OCI-LY1 (cell line): ENCODE measurements around the gene ULK4.

Source experiments
- H2AFZ ChIP-seq: fragments of 200-600 bp; sonication (generic), shearing (Covaris generic); 2 replicates; pipeline ENCODE4 v1.6.0; 2014; ENCODE audit warnings: antibody characterized with exemption, mild to moderate bottlenecking, low read length
- H3F3A ChIP-seq: fragments of 200-600 bp; sonication (generic), shearing (Covaris generic); 2 replicates; pipeline ENCODE4 v1.6.0; 2014; ENCODE audit warnings: mild to moderate bottlenecking, antibody characterized with exemption, low read length, moderate library complexity; ENCODE audit not compliant: insufficient read depth
- H3K27ac ChIP-seq: fragments of 200-600 bp; sonication (generic); 2 replicates; pipeline ENCODE4 v1.5.1; 2014; ENCODE audit warnings: low read length, mixed run types, mild to moderate bottlenecking, low read depth; ENCODE audit not compliant: poor library complexity, severe bottlenecking
- H3K27me3 ChIP-seq: fragments of 200-600 bp; sonication (generic); 2 replicates; pipeline ENCODE4 v1.6.0; 2014; ENCODE audit warnings: antibody characterized with exemption, mild to moderate bottlenecking, low read length, moderate library complexity; ENCODE audit not compliant: insufficient read depth
- H3K36me3 ChIP-seq: fragments of 200-600 bp; sonication (generic); 2 replicates; pipeline ENCODE4 v1.6.1; 2014; ENCODE audit warnings: mild to moderate bottlenecking, antibody characterized with exemption, low read length, moderate library complexity, mixed read lengths; ENCODE audit not compliant: insufficient read depth
- H3K4me1 ChIP-seq: fragments of 200-600 bp; sonication (generic); 2 replicates; pipeline ENCODE4 v1.5.1; 2014; ENCODE audit warnings: mild to moderate bottlenecking, low read length, moderate library complexity; ENCODE audit not compliant: insufficient read depth, severe bottlenecking
- H3K4me2 ChIP-seq: fragments of 200-600 bp; sonication (generic), shearing (Covaris generic); 2 replicates; pipeline ENCODE4 v1.6.1; 2014; ENCODE audit warnings: low read length
- H3K4me3 ChIP-seq: fragments of 200-600 bp; sonication (generic); 2 replicates; pipeline ENCODE4 v1.5.1; 2014; ENCODE audit warnings: low read length, low read depth, mild to moderate bottlenecking, mixed read lengths; ENCODE audit not compliant: poor library complexity, severe bottlenecking
- H3K79me2 ChIP-seq: fragments of 200-600 bp; shearing (Covaris generic); 2 replicates; pipeline ENCODE4 v1.6.1; 2016; ENCODE audit warnings: mixed run types, low read length, mixed read lengths; ENCODE audit not compliant: insufficient read depth
- H3K9ac ChIP-seq: fragments of 200-600 bp; sonication (generic), shearing (Covaris generic); 2 replicates; pipeline ENCODE4 v1.6.1; 2014; ENCODE audit warnings: mild to moderate bottlenecking, low read length, mixed read lengths
- H3K9me2 ChIP-seq: fragments of 200-600 bp; sonication (generic), shearing (Covaris generic); 2 replicates; pipeline ENCODE4 v1.6.1; 2014; ENCODE audit warnings: low read depth, mild to moderate bottlenecking, low read length, mixed read lengths
- H3K9me3 ChIP-seq: fragments of 200-600 bp; shearing (Covaris generic); 2 replicates; pipeline ENCODE4 v1.6.1; 2014; ENCODE audit warnings: low read length, mixed read lengths
- H4K20me1 ChIP-seq: fragments of 200-600 bp; sonication (generic), shearing (Covaris generic); 2 replicates; pipeline ENCODE4 v1.6.0; 2016; ENCODE audit warnings: mild to moderate bottlenecking, low read length; ENCODE audit not compliant: insufficient read depth
- EZH2 ChIP-seq: fragments of 200-600 bp; sonication (generic), shearing (Covaris generic); IDR thresholded peaks from 2 replicates; pipeline ENCODE4 v1.8.0; 2017; ENCODE audit warnings: borderline replicate concordance, mixed run types, mild to moderate bottlenecking, antibody characterized with exemption, low read length, moderate library complexity, mixed read lengths
- TF ChIP-seq, protein P1 (sequence below): fragments of 200-600 bp; sonication (generic), shearing (Covaris generic); IDR thresholded peaks from 2 replicates; pipeline ENCODE4 v1.5.1; 2017; ENCODE audit warnings: mild to moderate bottlenecking, antibody characterized with exemption, low read length, moderate library complexity, mixed read lengths

ULK4 gene

GRCh38 chr3:41991437-41991836 is 29.5 kb upstream of the ULK4 start:
- Histone ChIP-seq H3K4me2 (no peak overlapping the region), H3K27ac (no peak overlapping the region), H3K36me3 (no peaks in the 10 kb centered on the region), H3K27me3 (no peaks in the 10 kb centered on the region), H3K4me3 (no peak overlapping the region), H3K4me1 (no peaks in the 10 kb centered on the region), H3K9me2 (no peaks in the 10 kb centered on the region), H3K9ac (no peak overlapping the region), H2AFZ (no peak overlapping the region), H3K9me3 (no peaks in the 10 kb centered on the region), H3K79me2 (no peaks in the 10 kb centered on the region), H4K20me1 (no peaks in the 10 kb centered on the region), H3F3A (no peaks in the 10 kb centered on the region)
- TF ChIP-seq EZH2: no peak
- TF ChIP-seq, protein P1, sequence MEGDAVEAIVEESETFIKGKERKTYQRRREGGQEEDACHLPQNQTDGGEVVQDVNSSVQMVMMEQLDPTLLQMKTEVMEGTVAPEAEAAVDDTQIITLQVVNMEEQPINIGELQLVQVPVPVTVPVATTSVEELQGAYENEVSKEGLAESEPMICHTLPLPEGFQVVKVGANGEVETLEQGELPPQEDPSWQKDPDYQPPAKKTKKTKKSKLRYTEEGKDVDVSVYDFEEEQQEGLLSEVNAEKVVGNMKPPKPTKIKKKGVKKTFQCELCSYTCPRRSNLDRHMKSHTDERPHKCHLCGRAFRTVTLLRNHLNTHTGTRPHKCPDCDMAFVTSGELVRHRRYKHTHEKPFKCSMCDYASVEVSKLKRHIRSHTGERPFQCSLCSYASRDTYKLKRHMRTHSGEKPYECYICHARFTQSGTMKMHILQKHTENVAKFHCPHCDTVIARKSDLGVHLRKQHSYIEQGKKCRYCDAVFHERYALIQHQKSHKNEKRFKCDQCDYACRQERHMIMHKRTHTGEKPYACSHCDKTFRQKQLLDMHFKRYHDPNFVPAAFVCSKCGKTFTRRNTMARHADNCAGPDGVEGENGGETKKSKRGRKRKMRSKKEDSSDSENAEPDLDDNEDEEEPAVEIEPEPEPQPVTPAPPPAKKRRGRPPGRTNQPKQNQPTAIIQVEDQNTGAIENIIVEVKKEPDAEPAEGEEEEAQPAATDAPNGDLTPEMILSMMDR: no peak

GRCh38 chr3:41989518-41989917 is 27.6 kb upstream of the ULK4 start:
- H3K27ac ChIP-seq: no peak overlapping the region
- H3K9ac ChIP-seq: no peak overlapping the region
- H3K79me2 ChIP-seq: no peaks in the 10 kb centered on the region
- no peak overlapping the region for H2AFZ ChIP-seq
- H3K9me3 ChIP-seq: no peaks in the 10 kb centered on the region
- no peaks in the 10 kb centered on the region for H3K9me2 ChIP-seq
- TF ChIP-seq, protein P1: no peak
- no peak for TF ChIP-seq EZH2
- H4K20me1 ChIP-seq: no peaks in the 10 kb centered on the region
- H3K36me3 ChIP-seq: no peaks in the 10 kb centered on the region
- no peak overlapping the region for H3K4me3 ChIP-seq
- no peaks in the 10 kb centered on the region for H3K27me3 ChIP-seq
- H3F3A ChIP-seq: no peaks in the 10 kb centered on the region
- H3K4me1 ChIP-seq: no peaks in the 10 kb centered on the region
- no peak overlapping the region for H3K4me2 ChIP-seq

GRCh38 chr3:41987627-41988026 is 25.7 kb upstream of the ULK4 start:
- Histone ChIP-seq H3K4me2 (no peak overlapping the region), H3K79me2 (no peaks in the 10 kb centered on the region), H3K4me1 (no peaks in the 10 kb centered on the region), H3K36me3 (no peaks in the 10 kb centered on the region), H3K9me2 (no peaks in the 10 kb centered on the region), H3K9me3 (no peaks in the 10 kb centered on the region), H4K20me1 (no peaks in the 10 kb centered on the region), H2AFZ (peak overlapping the region; percentile 28), H3K27me3 (no peaks in the 10 kb centered on the region), H3K4me3 (no peak overlapping the region), H3F3A (no peaks in the 10 kb centered on the region), H3K9ac (no peak overlapping the region), H3K27ac (no peak overlapping the region)
- TF ChIP-seq, protein P1: no peak
- no peak for TF ChIP-seq EZH2
